ENCODE measurements around the gene EMP3. TPM values are rescaled to one million over a fixed set of nuclear protein-coding genes. Genes with fewer than 3 reads are reported as not detected.
A peak's percentile ranks its signal among the peaks of the same experiment; 100 is the strongest.

EMP3 gene
- total and polyA plus RNA-seq, 2 of the 13 experiments (the other 11 are each of a cell fraction or from before 2014, with no cell fraction given) = 2.2 to 7.8 TPM

- TF ChIP-seq RBFOX2 (IDR thresholded peaks at IDR 0.05; ENCODE audit: low read depth, low read length) = peak; percentile 82
- no peak for TF ChIP-seq ZNF44 (CRISPR knock-in tag; IDR thresholded peaks at IDR 0.05)
- TF ChIP-seq ZFP41 (CRISPR knock-in tag; IDR thresholded peaks at IDR 0.05; ENCODE audit: borderline replicate concordance) = no peak
- no peak; the same call in 1 of the 2 replicates for TF ChIP-seq THAP9 (CRISPR knock-in tag; IDR thresholded peaks at IDR 0.05; ENCODE audit: borderline replicate concordance)
- TF ChIP-seq GRHL1 (CRISPR knock-in tag; conservative IDR thresholded peaks at IDR 0.05) = no peak
- TF ChIP-seq ZNF333 (CRISPR knock-in tag; IDR thresholded peaks at IDR 0.05; ENCODE audit: borderline replicate concordance) = no peak
- no peak for TF ChIP-seq GLI4 (CRISPR knock-in tag; IDR thresholded peaks at IDR 0.05; ENCODE audit: borderline replicate concordance)
- TF ChIP-seq EEA1 (CRISPR knock-in tag; IDR thresholded peaks at IDR 0.05; ENCODE audit: borderline replicate concordance) = no peak
- TF ChIP-seq, protein P1, sequence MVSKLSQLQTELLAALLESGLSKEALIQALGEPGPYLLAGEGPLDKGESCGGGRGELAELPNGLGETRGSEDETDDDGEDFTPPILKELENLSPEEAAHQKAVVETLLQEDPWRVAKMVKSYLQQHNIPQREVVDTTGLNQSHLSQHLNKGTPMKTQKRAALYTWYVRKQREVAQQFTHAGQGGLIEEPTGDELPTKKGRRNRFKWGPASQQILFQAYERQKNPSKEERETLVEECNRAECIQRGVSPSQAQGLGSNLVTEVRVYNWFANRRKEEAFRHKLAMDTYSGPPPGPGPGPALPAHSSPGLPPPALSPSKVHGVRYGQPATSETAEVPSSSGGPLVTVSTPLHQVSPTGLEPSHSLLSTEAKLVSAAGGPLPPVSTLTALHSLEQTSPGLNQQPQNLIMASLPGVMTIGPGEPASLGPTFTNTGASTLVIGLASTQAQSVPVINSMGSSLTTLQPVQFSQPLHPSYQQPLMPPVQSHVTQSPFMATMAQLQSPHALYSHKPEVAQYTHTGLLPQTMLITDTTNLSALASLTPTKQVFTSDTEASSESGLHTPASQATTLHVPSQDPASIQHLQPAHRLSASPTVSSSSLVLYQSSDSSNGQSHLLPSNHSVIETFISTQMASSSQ (IDR thresholded peaks at IDR 0.05; ENCODE audit: low read depth) = no peak
- TF ChIP-seq, protein P1 (CRISPR knock-in tag; IDR thresholded peaks at IDR 0.05; ENCODE audit: borderline replicate concordance) = 0 out of 2 replicates have a peak, but pooled peaks have one; percentile 26
- no peak; the same call in 1 of the 2 replicates for TF ChIP-seq ZZZ3 (CRISPR knock-in tag; IDR thresholded peaks at IDR 0.05; ENCODE audit: borderline replicate concordance)
- no peak for TF ChIP-seq ZSCAN25 (CRISPR knock-in tag; IDR thresholded peaks at IDR 0.05)
- TF ChIP-seq, protein P2, sequence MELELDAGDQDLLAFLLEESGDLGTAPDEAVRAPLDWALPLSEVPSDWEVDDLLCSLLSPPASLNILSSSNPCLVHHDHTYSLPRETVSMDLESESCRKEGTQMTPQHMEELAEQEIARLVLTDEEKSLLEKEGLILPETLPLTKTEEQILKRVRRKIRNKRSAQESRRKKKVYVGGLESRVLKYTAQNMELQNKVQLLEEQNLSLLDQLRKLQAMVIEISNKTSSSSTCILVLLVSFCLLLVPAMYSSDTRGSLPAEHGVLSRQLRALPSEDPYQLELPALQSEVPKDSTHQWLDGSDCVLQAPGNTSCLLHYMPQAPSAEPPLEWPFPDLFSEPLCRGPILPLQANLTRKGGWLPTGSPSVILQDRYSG (CRISPR knock-in tag; IDR thresholded peaks at IDR 0.05) = no peak
- TF ChIP-seq, protein P3, sequence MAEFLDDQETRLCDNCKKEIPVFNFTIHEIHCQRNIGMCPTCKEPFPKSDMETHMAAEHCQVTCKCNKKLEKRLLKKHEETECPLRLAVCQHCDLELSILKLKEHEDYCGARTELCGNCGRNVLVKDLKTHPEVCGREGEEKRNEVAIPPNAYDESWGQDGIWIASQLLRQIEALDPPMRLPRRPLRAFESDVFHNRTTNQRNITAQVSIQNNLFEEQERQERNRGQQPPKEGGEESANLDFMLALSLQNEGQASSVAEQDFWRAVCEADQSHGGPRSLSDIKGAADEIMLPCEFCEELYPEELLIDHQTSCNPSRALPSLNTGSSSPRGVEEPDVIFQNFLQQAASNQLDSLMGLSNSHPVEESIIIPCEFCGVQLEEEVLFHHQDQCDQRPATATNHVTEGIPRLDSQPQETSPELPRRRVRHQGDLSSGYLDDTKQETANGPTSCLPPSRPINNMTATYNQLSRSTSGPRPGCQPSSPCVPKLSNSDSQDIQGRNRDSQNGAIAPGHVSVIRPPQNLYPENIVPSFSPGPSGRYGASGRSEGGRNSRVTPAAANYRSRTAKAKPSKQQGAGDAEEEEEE (CRISPR knock-in tag; IDR thresholded peaks at IDR 0.05; ENCODE audit: borderline replicate concordance) = peak; percentile 58; the same call in 1 of the 2 replicates
- no peak for TF ChIP-seq TEAD2 (CRISPR knock-in tag; IDR thresholded peaks at IDR 0.05)
- TF ChIP-seq ZNF724P (CRISPR knock-in tag; IDR thresholded peaks at IDR 0.05; ENCODE audit: borderline replicate concordance) = no peak
These were observed 37.6 kb downstream of the EMP3 start (continued) for GRCh38 chr19:48362716-48363499.
